GM04503 (cell line): ENCODE results near the gene USP31.

ENCODE experiments used
- DNase-seq: peaks from one replicate; pipeline ENCODE4 v3.0.0-alpha.2; 2012; ENCODE audit warnings: low read depth

The USP31 gene

DNA sequence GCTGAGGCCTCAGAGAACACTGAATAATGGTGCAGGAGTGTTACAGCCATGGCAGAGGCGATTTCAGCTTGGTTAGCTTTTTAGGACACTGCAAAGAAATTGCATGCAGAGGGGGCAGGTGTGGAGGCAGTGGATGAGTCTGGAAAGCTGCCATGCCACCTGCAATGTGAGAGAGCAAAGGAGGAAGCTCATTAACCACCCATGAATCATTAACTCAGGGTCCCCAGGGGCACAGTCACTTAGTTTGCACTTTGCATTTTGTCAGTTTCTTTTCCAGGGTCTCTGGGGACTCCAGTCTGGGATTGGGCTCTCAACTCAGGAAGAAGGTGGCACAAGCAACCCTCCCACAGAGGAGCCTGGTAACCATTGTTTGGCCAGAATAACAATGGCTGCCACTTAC is 132.9 kb downstream of the USP31 start:
- DNase-seq = no peak

DNA sequence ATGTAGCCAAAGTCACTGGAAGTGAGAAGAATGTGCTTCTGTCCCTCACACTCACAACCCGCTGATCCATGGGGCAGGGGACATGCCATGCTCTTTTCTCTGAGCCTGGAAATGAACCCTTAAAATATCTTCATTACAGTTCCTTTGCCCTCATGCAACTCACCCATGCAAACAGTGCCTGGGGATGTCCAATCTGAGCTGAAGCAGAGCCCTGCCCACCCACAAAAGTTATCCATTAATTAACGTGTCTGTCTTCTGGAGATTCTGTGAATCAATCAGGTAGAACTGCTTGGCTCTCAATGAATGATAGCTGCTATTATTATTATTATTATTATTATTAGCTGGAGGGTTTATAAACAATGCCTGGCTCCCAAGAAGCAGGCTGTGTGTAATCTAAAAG is 133.7 kb downstream of the USP31 start:
- DNase-seq = no peak

DNA sequence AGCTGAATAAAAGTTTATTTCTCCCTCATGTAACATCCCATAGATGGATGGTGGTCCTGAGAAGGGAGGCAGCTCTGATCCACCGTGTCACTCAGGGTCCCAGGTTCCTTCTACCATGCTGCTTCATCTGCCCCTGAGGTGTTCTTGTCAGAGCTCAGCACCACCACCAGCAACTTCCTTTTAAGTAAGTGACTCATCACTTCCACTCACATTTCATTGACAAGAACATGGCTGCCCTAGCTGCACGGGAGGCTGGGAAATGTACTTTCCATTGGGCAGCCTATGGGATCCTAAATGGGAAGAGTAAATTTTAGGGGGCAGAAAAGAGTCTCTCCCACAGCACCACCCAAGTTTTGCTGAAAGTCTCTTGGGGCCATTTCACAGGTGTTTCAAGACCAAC is 134.7 kb downstream of the USP31 start:
- no peak for DNase-seq
